GM23248 (cell line): ENCODE measurements around the gene GFRA1. TPM values are rescaled to one million over a fixed set of nuclear protein-coding genes. Genes with fewer than 3 reads are reported as not detected.

ENCODE experiments used
- DNase-seq: peaks from one replicate; pipeline ENCODE4 v3.0.0-alpha.2; 2015
- H2AFZ ChIP-seq: fragments of 200-600 bp; sonication (generic); 2 replicates; pipeline ENCODE4 v1.6.1; 2016; ENCODE audit warnings: antibody characterized with exemption
- H3F3A ChIP-seq: fragments of 200-600 bp; sonication (generic); 2 replicates; pipeline ENCODE4 v1.6.1; 2016; ENCODE audit warnings: mild to moderate bottlenecking, antibody characterized with exemption, mixed run types; ENCODE audit not compliant: insufficient read depth
- H3K27ac ChIP-seq: fragments of 200-600 bp; sonication (generic); 2 replicates; pipeline ENCODE4 v1.5.1; 2016; ENCODE audit warnings: mild to moderate bottlenecking
- H3K27me3 ChIP-seq: fragments of 200-600 bp; sonication (generic); replicated peaks from 2 replicates; pipeline ENCODE4 v1.6.1; 2016; ENCODE audit warnings: mild to moderate bottlenecking; ENCODE audit not compliant: insufficient read depth
- H3K36me3 ChIP-seq: fragments of 200-600 bp; sonication (generic); 2 replicates; pipeline ENCODE4 v1.6.1; 2016; ENCODE audit warnings: low read depth, mild to moderate bottlenecking
- H3K4me1 ChIP-seq: fragments of 200-600 bp; sonication (generic); 2 replicates; pipeline ENCODE4 v1.6.1; 2016; ENCODE audit warnings: mild to moderate bottlenecking; ENCODE audit not compliant: insufficient read depth
- H3K4me2 ChIP-seq: fragments of 200-600 bp; sonication (generic); one replicate; pipeline ENCODE4 v1.6.1; 2016; ENCODE audit warnings: mild to moderate bottlenecking; ENCODE audit not compliant: unreplicated experiment
- H3K4me3 ChIP-seq: fragments of 200-600 bp; sonication (generic); 2 replicates; pipeline ENCODE4 v1.5.1; 2016; ENCODE audit warnings: mild to moderate bottlenecking
- H3K79me2 ChIP-seq: fragments of 200-600 bp; sonication (generic); 2 replicates; pipeline ENCODE4 v1.6.1; 2016; ENCODE audit warnings: mild to moderate bottlenecking; ENCODE audit not compliant: insufficient read depth
- H3K9ac ChIP-seq: fragments of 200-600 bp; sonication (generic); 2 replicates; pipeline ENCODE4 v1.6.1; 2016; ENCODE audit warnings: mild to moderate bottlenecking
- H3K9me2 ChIP-seq: fragments of 200-600 bp; sonication (generic); 2 replicates; pipeline ENCODE4 v1.6.1; 2016; ENCODE audit warnings: mixed run types, mild to moderate bottlenecking, moderate library complexity; ENCODE audit not compliant: insufficient read depth
- H3K9me3 ChIP-seq: fragments of 200-600 bp; sonication (generic); one replicate; pipeline ENCODE4 v1.6.1; 2017; ENCODE audit warnings: low read depth
- H4K20me1 ChIP-seq: fragments of 200-600 bp; sonication (generic); 2 replicates; pipeline ENCODE4 v1.6.0; 2016; ENCODE audit not compliant: insufficient read depth
- EZH2 ChIP-seq: fragments of 200-600 bp; sonication (generic); IDR thresholded peaks from 2 replicates; pipeline ENCODE4 v1.6.1; 2018; ENCODE audit warnings: antibody characterized with exemption, mild to moderate bottlenecking; ENCODE audit not compliant: insufficient read depth, poor library complexity, severe bottlenecking
- EZH2phosphoT487 ChIP-seq: fragments of 200-600 bp; sonication (generic); IDR thresholded peaks from 2 replicates; pipeline ENCODE4 v1.6.1; 2018; ENCODE audit warnings: antibody characterized with exemption, moderate library complexity, mild to moderate bottlenecking, low read depth; ENCODE audit not compliant: insufficient read depth
- WGBS, 2 experiments: methylation state at CpG; one replicate each; pipeline ENCODE4 v1.1.6; 2015 to 2017; ENCODE audit warnings: low lambda C conversion rate in 2 of 2, low coverage in 1 of 2; ENCODE audit errors: missing lambda C conversion rate in 2 of 2; 5-methylcytosine and 5-hydroxymethylcytosine counted together
- in situ Hi-C: fragments of 300-500 bp; cut with MboI; formaldehyde crosslinking; loops from 2 replicates; pipeline ENCODE4 v1.15.0; 2020
- polyA plus RNA-seq: library from polyadenylated mRNA; unstranded; fragments of >200 nt; fragmentation: Nextera tagmentation; extraction: Ambion mirVana; gene quantifications from 2 replicates; pipeline ENCODE4 v1.2.1, GENCODE V29; 2016
- total RNA-seq: library from RNA; depleted of rRNA; stranded (reverse); fragments of >200 nt; shearing (Covaris generic); gene quantifications from 2 replicates; pipeline ENCODE4 v1.2.3, GENCODE V29; 2014

Gene GFRA1
- total and polyA plus RNA-seq, 2 experiments from 2014 or later: 5.0 to 5.2 TPM

GRCh38 chr10:116270126-116270770, 2.8 kb downstream of the GFRA1 start:
- Histone ChIP-seq H3K4me3 (no peak overlapping the region), H3K79me2 (no peaks in the 10 kb centered on the region), H3K4me1 (0 out of 2 replicates have a peak, but pooled peaks cover 13% of the 10 kb centered on the region), H3K27me3 (peaks cover 48% of the 10 kb centered on the region), H3K27ac (no peak overlapping the region), H3K9me3 (no peaks in the 10 kb centered on the region), H3K9me2 (no peaks in the 10 kb centered on the region), H3K9ac (no peak overlapping the region), H4K20me1 (no peaks in the 10 kb centered on the region), H3K36me3 (no peaks in the 10 kb centered on the region), H3F3A (no peaks in the 10 kb centered on the region), H2AFZ (no peak overlapping the region), H3K4me2 (no peak overlapping the region)
- TF ChIP-seq EZH2: no peak
- TF ChIP-seq EZH2phosphoT487: no peak
- DNase-seq: no peak
- in situ Hi-C loops: no loop called here
- 34 to 45% methylated on average over 8 to 9 of the region's 9 CpGs for WGBS, 2 experiments

- Histone ChIP-seq H4K20me1 (no peaks in the 10 kb centered on the region), H3K4me2 (no peak overlapping the region), H3K27ac (no peak overlapping the region), H3F3A (no peaks in the 10 kb centered on the region), H3K36me3 (no peaks in the 10 kb centered on the region), H3K4me3 (no peak overlapping the region), H3K9ac (no peak overlapping the region), H2AFZ (no peak overlapping the region), H3K27me3 (peaks cover 41% of the 10 kb centered on the region), H3K4me1 (0 out of 2 replicates have a peak, but pooled peaks cover 13% of the 10 kb centered on the region), H3K9me2 (no peaks in the 10 kb centered on the region), H3K9me3 (no peaks in the 10 kb centered on the region), H3K79me2 (no peaks in the 10 kb centered on the region)
- TF ChIP-seq EZH2 (no peak), EZH2phosphoT487 (no peak)
- 29 to 32% methylated on average over 6 of the region's 6 CpGs for WGBS, 2 experiments
- in situ Hi-C loops: no loop called here
- peak; percentile 16 for DNase-seq
Observed at GRCh38 chr10:116269619-116270018, 3.4 kb downstream of the GFRA1 start.

- Histone ChIP-seq H3K4me3 (no peak overlapping the region), H3K36me3 (no peaks in the 10 kb centered on the region), H3K27me3 (peaks cover 35% of the 10 kb centered on the region), H3K9me2 (no peaks in the 10 kb centered on the region), H3K9me3 (no peaks in the 10 kb centered on the region), H3K4me2 (no peak overlapping the region), H3K9ac (no peak overlapping the region), H4K20me1 (no peaks in the 10 kb centered on the region), H2AFZ (no peak overlapping the region), H3F3A (no peaks in the 10 kb centered on the region), H3K27ac (no peak overlapping the region), H3K79me2 (no peaks in the 10 kb centered on the region), H3K4me1 (0 out of 2 replicates have a peak, but pooled peaks cover 10% of the 10 kb centered on the region)
- WGBS, 2 experiments: 42 to 48% methylated on average over 3 of the region's 3 CpGs
- in situ Hi-C loops: no loop called here
- no peak for TF ChIP-seq EZH2
- TF ChIP-seq EZH2phosphoT487: no peak
- no peak for DNase-seq
Observed at GRCh38 chr10:116268976-116269375, 4.0 kb downstream of the GFRA1 start.

- DNase-seq: no peak
- Histone ChIP-seq H3K4me1 (no peaks in the 10 kb centered on the region), H3K36me3 (no peaks in the 10 kb centered on the region), H3K4me2 (no peak overlapping the region), H2AFZ (no peak overlapping the region), H3K27ac (no peak overlapping the region), H3K4me3 (no peak overlapping the region), H3K9me2 (no peaks in the 10 kb centered on the region), H3K9me3 (no peaks in the 10 kb centered on the region), H4K20me1 (no peaks in the 10 kb centered on the region), H3F3A (no peaks in the 10 kb centered on the region), H3K27me3 (peaks cover 21% of the 10 kb centered on the region), H3K9ac (no peak overlapping the region), H3K79me2 (no peaks in the 10 kb centered on the region)
- in situ Hi-C loops: no loop called here
- no peak for TF ChIP-seq EZH2phosphoT487
- TF ChIP-seq EZH2: no peak
- 72 to 79% methylated on average over 10 of the region's 10 CpGs for WGBS, 2 experiments
Observed at GRCh38 chr10:116265686-116266085, 7.3 kb downstream of the GFRA1 start.
